DOHH2 (cell line): ENCODE results near the gene MORC1.

Experiments used
- H3F3A ChIP-seq: fragments of 200-600 bp; sonication (generic), shearing (Covaris generic); 2 replicates; pipeline ENCODE4 v1.6.0; 2016; ENCODE audit warnings: antibody characterized with exemption, mild to moderate bottlenecking; ENCODE audit not compliant: control insufficient read depth, insufficient read depth
- H3K27ac ChIP-seq: fragments of 200-600 bp; sonication (generic); 2 replicates; pipeline ENCODE4 v1.5.1; 2014; ENCODE audit warnings: low read depth, mild to moderate bottlenecking, low read length, moderate library complexity
- H3K27me3 ChIP-seq: fragments of 200-600 bp; sonication (generic); 2 replicates; pipeline ENCODE4 v1.6.1; 2014; ENCODE audit warnings: mild to moderate bottlenecking, low read length, mixed read lengths; ENCODE audit not compliant: control insufficient read depth
- H3K36me3 ChIP-seq: fragments of 200-600 bp; sonication (generic); 2 replicates; pipeline ENCODE4 v1.6.1; 2014; ENCODE audit warnings: mild to moderate bottlenecking, low read length, moderate library complexity, mixed read lengths; ENCODE audit not compliant: control insufficient read depth
- H3K4me1 ChIP-seq: fragments of 200-600 bp; sonication (generic); 2 replicates; pipeline ENCODE4 v1.6.1; 2014; ENCODE audit warnings: mild to moderate bottlenecking, low read length, mixed read lengths; ENCODE audit not compliant: control insufficient read depth
- H3K4me2 ChIP-seq: fragments of 200-600 bp; sonication (generic); 2 replicates; pipeline ENCODE4 v1.6.0; 2014; ENCODE audit warnings: mild to moderate bottlenecking, low read length, moderate library complexity
- H3K4me3 ChIP-seq: fragments of 200-600 bp; sonication (generic); 2 replicates; pipeline ENCODE4 v1.5.1; 2014; ENCODE audit warnings: mild to moderate bottlenecking, low read length, mixed read lengths
- H3K79me2 ChIP-seq: fragments of 200-600 bp; sonication (generic); 2 replicates; pipeline ENCODE4 v1.6.1; 2014; ENCODE audit warnings: mild to moderate bottlenecking, low read length, mixed read lengths; ENCODE audit not compliant: control insufficient read depth
- H3K9me2 ChIP-seq: fragments of 200-600 bp; sonication (generic); replicated peaks from 2 replicates; pipeline ENCODE4 v1.6.1; 2014; ENCODE audit warnings: mild to moderate bottlenecking, low read length, mixed read lengths; ENCODE audit not compliant: control insufficient read depth
- H3K9me3 ChIP-seq: fragments of 200-600 bp; sonication (generic); 2 replicates; pipeline ENCODE4 v1.6.1; 2014; ENCODE audit warnings: antibody characterized with exemption, low read length, mixed read lengths; ENCODE audit not compliant: control insufficient read depth, insufficient read depth
- H4K20me1 ChIP-seq: fragments of 200-600 bp; sonication (generic); 2 replicates; pipeline ENCODE4 v1.6.0; 2014; ENCODE audit warnings: low read depth, mild to moderate bottlenecking, antibody characterized with exemption, low read length, moderate library complexity; ENCODE audit not compliant: control insufficient read depth, insufficient read depth
- CTCF ChIP-seq: fragments of 200-600 bp; sonication (generic); IDR thresholded peaks from one replicate; pipeline ENCODE4 v1.5.1; 2014; ENCODE audit warnings: antibody characterized with exemption, mild to moderate bottlenecking, low read depth, low read length; ENCODE audit not compliant: poor library complexity, severe bottlenecking
- EZH2phosphoT487 ChIP-seq: fragments of 200-600 bp; sonication (generic); IDR thresholded peaks from 2 replicates; pipeline ENCODE4 v1.6.1; 2017; ENCODE audit warnings: borderline replicate concordance, mild to moderate bottlenecking, antibody characterized with exemption, low read length, moderate library complexity, mixed read lengths

Gene MORC1

GRCh38 chr3:109155828-109156227, 37.9 kb upstream of the MORC1 start:
- no peaks in the 10 kb centered on the region for H3K9me3 ChIP-seq
- H3K4me1 ChIP-seq: no peaks in the 10 kb centered on the region
- no peaks in the 10 kb centered on the region for H3K27me3 ChIP-seq
- no peaks in the 10 kb centered on the region for H3F3A ChIP-seq
- H3K4me3 ChIP-seq: no peak overlapping the region
- no peaks in the 10 kb centered on the region for H3K9me2 ChIP-seq
- no peaks in the 10 kb centered on the region for H3K36me3 ChIP-seq
- TF ChIP-seq CTCF (no peak), EZH2phosphoT487 (no peak)
- H3K4me2 ChIP-seq: no peak overlapping the region
- H3K27ac ChIP-seq: no peak overlapping the region
- H4K20me1 ChIP-seq: no peaks in the 10 kb centered on the region
- H3K79me2 ChIP-seq: no peaks in the 10 kb centered on the region

- no peaks in the 10 kb centered on the region for H3K36me3 ChIP-seq
- no peak overlapping the region for H3K4me3 ChIP-seq
- H3K4me1 ChIP-seq: no peaks in the 10 kb centered on the region
- H4K20me1 ChIP-seq: no peaks in the 10 kb centered on the region
- no peaks in the 10 kb centered on the region for H3K27me3 ChIP-seq
- no peaks in the 10 kb centered on the region for H3K79me2 ChIP-seq
- no peak overlapping the region for H3K4me2 ChIP-seq
- H3F3A ChIP-seq: no peaks in the 10 kb centered on the region
- H3K27ac ChIP-seq: no peak overlapping the region
- no peaks in the 10 kb centered on the region for H3K9me2 ChIP-seq
- TF ChIP-seq EZH2phosphoT487 (no peak), CTCF (no peak)
- no peaks in the 10 kb centered on the region for H3K9me3 ChIP-seq
Measured at GRCh38 chr3:109154979-109155378, 37.0 kb upstream of the MORC1 start.

GRCh38 chr3:109152320-109152719, 34.4 kb upstream of the MORC1 start:
- H3K4me3 ChIP-seq: no peak overlapping the region
- no peaks in the 10 kb centered on the region for H3K9me2 ChIP-seq
- H3K9me3 ChIP-seq: no peaks in the 10 kb centered on the region

More at GRCh38 chr3:109152320-109152719, 34.4 kb upstream of the MORC1 start:
- Histone ChIP-seq H3F3A (no peaks in the 10 kb centered on the region), H3K36me3 (no peaks in the 10 kb centered on the region), H3K4me2 (no peak overlapping the region), H3K27me3 (no peaks in the 10 kb centered on the region), H3K4me1 (no peaks in the 10 kb centered on the region), H3K27ac (no peak overlapping the region), H3K79me2 (no peaks in the 10 kb centered on the region), H4K20me1 (no peaks in the 10 kb centered on the region)
- TF ChIP-seq CTCF: no peak
